Uterus (tissue), 2 donors: ENCODE data around the gene GAS7.

Source experiments
- POLR2A ChIP-seq, 2 donors: fragments of 450-650 bp; IDR thresholded peaks; one replicate each; pipeline ENCODE4 v1.6.1; 2016; ENCODE audit warnings: antibody characterized with exemption in 2 of 2, mild to moderate bottlenecking in 1 of 2, moderate library complexity in 1 of 2
- TF ChIP-seq, protein P1 (sequence below), 4 experiments: fragments of 200-600 bp in 2 of 4; fragments of 450-650 bp in 2 of 4; sonication (generic) in 2 of 4; IDR thresholded peaks; one replicate each; pipeline ENCODE4 v1.5.1; 2016 to 2019; ENCODE audit warnings: antibody characterized with exemption in 4 of 4, mild to moderate bottlenecking in 2 of 4, moderate library complexity in 1 of 4

DNA sequence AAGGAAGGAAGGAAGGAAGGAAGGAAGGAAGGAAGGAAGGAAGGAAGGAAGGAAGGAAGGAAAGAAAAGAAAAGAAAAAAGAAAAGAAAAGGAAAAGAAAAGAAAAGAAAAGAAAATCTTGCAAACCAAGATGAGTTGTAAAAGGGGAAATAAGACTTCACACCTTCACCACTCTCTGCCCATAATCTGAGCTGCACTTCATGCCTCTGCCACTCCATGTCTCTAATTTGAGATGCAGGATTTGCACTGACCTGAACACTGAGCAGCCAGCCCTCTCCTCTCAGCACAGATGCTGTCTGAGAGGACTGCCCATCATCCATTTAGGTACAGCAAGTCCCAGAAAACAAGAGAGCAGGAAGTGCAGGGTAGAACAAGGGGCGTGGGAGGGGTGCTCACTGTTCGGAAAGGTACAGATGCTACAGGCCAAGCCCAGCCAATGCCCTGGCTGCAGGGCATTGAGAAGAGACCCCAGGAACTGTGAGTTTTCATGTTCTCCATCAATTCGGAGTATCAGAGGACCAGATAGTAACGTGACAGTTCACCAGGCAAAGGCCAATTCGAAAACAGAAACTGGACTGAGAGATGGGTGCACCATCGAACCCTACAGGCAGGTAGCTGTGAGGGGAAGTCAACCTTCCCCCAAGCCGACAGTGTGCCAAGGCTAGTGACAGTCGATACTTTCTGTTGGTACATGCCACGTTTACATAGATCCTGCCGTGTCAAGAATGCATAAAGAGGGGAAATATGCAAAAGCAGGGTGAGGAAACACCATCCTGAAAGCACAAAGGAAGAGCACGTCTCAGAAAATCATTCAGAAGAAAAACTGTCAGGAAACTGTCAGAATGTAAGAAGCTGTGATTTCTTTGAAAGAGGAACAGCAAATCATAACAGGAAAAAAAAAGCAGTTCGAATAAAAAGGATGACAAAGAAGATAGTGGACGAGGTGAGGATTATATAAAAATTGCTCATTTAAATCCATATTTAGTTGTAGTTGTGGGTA, 151.3 kb downstream of the GAS7 start:
- TF ChIP-seq, protein P1, sequence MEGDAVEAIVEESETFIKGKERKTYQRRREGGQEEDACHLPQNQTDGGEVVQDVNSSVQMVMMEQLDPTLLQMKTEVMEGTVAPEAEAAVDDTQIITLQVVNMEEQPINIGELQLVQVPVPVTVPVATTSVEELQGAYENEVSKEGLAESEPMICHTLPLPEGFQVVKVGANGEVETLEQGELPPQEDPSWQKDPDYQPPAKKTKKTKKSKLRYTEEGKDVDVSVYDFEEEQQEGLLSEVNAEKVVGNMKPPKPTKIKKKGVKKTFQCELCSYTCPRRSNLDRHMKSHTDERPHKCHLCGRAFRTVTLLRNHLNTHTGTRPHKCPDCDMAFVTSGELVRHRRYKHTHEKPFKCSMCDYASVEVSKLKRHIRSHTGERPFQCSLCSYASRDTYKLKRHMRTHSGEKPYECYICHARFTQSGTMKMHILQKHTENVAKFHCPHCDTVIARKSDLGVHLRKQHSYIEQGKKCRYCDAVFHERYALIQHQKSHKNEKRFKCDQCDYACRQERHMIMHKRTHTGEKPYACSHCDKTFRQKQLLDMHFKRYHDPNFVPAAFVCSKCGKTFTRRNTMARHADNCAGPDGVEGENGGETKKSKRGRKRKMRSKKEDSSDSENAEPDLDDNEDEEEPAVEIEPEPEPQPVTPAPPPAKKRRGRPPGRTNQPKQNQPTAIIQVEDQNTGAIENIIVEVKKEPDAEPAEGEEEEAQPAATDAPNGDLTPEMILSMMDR (IDR thresholded peaks at IDR 0.05) = no peak
- TF ChIP-seq POLR2A (IDR thresholded peaks at IDR 0.05) = no peak
